ENCODE data around the gene GALNT18.

GRCh38 chr11:11463405-11463804 lies 158.4 kb downstream of the GALNT18 start:
- TF ChIP-seq CTCF (IDR thresholded peaks at IDR 0.05; ENCODE audit: low read length): no peak
- no peak for TF ChIP-seq EZH2phosphoT487 (IDR thresholded peaks at IDR 0.05; ENCODE audit: low read length)
